Activated B cell treated with CpG ODN at 0.5 μM for 24 hours (primary cell): ENCODE measurements around the gene CEP192. TPM values are rescaled to one million over a fixed set of nuclear protein-coding genes. Genes with fewer than 3 reads are reported as not detected.

Experiments used
- ATAC-seq: fragments of 200-7000 bp; cut with Tn5 transposase; one replicate; pipeline ENCODE4 v1.10.0; 2021; ENCODE audit warnings: low read depth, mild to moderate bottlenecking, moderate library complexity
- CTCF ChIA-PET: fragments of 350-600 bp; sonication (Branson Sonifier 250); formaldehyde crosslinking; loops from one replicate; lab custom pipeline; 2021; ENCODE audit warnings: antibody characterized with exemption; lab: Charles Lee
- POLR2A ChIA-PET: fragments of 350-600 bp; sonication (Branson Sonifier 250); formaldehyde crosslinking; loops from one replicate; lab custom pipeline; 2021; ENCODE audit warnings: antibody characterized with exemption; lab: Charles Lee
- DNase-seq: peaks from one replicate; pipeline ENCODE4 v3.0.0; 2022
- H3K27ac Mint-ChIP-seq: one replicate; pipeline ENCODE4 v1.8.0; 2020; ENCODE audit warnings: mixed read lengths
- H3K27me3 Mint-ChIP-seq: one replicate; pipeline ENCODE4 v1.8.0; 2021; ENCODE audit warnings: mixed read lengths
- H3K36me3 Mint-ChIP-seq: one replicate; pipeline ENCODE4 v1.8.0; 2021; ENCODE audit warnings: low read depth, mixed read lengths
- H3K4me1 Mint-ChIP-seq: one replicate; pipeline ENCODE4 v1.8.0; 2021; ENCODE audit warnings: mixed read lengths
- H3K4me3 Mint-ChIP-seq: one replicate; pipeline ENCODE4 v1.8.0; 2020; ENCODE audit warnings: mild to moderate bottlenecking, mixed read lengths
- H3K9me3 Mint-ChIP-seq: one replicate; pipeline ENCODE4 v1.8.0; 2020; ENCODE audit warnings: mixed read lengths
- CTCF ChIP-seq: fragments of 200-600 bp; IDR thresholded peaks from one replicate; pipeline ENCODE4 v1.8.0; 2022; ENCODE audit warnings: antibody characterized with exemption, mild to moderate bottlenecking
- intact Hi-C: fragments of 100-400 bp; cut with micrococcal nuclease; formaldehyde crosslinking; loops from one replicate; pipeline ENCODE4 v1.15.1; 2024
- total RNA-seq: library from RNA; stranded (reverse); gene quantifications from 2 replicates; pipeline ENCODE4 v1.2.3, GENCODE V29; 2022

Gene CEP192
- 33.6 and 34.2 TPM in 2 replicates for total RNA-seq

GRCh38 chr18:12990967-12991820 is at the start of gene CEP192:
Gene CEP192 (plus strand): TSS chr18:12991362. CDS start chr18:12999425, 8,063 bp downstream.
- intact Hi-C loops: loop anchor here (1.0 to 5.0 kb wide), 11 partner anchors 44 to 1140 kb away; partner anchors contain the start of genes AFG3L2, CEP76, CHMP1B and FAM210A
- Mint-ChIP-seq H3K36me3 (peaks cover 18% of the 10 kb centered on the region), H3K4me3 (peak within 1 kb of the TSS; percentile 93), H3K4me1 (peaks cover 32% of the 10 kb centered on the region), H3K27me3 (no peaks in the 10 kb centered on the region), H3K9me3 (no peaks in the 10 kb centered on the region), H3K27ac (peak within 1 kb of the TSS; percentile 94)
- TF ChIP-seq CTCF: no peak
- ChIA-PET POLR2A (interaction anchor here (0.6 to 2.9 kb wide), 24 partner anchors 13 to 1083 kb away, joined by 3 to 41 read pairs (median 4); partner anchors contain the start of genes AFG3L2, CEP76, FAM210A and PRELID3A), CTCF (interaction anchor here (0.6 to 2.2 kb wide), 3 partner anchors 20 to 168 kb away, joined by 3 to 9 read pairs (median 3); partner anchors contain the start of gene SEH1L)
- peak; percentile 96 for ATAC-seq
- DNase-seq: peak; percentile 93

GRCh38 chr18:12943215-12943614 is 47.9 kb upstream of the CEP192 start:
- Mint-ChIP-seq H3K27me3 (no peaks in the 10 kb centered on the region), H3K27ac (no peak overlapping the region), H3K4me3 (no peak overlapping the region), H3K9me3 (no peaks in the 10 kb centered on the region), H3K4me1 (peaks cover 10% of the 10 kb centered on the region), H3K36me3 (peaks cover 3% of the 10 kb centered on the region)
- ATAC-seq: no peak
- CTCF ChIA-PET: interaction anchor here (0.7 to 2.4 kb wide), 2 partner anchors 9 kb away, joined by 3 to 8 read pairs; no protein-coding TSS in a partner anchor
- TF ChIP-seq CTCF: no peak
- POLR2A ChIA-PET: interaction anchor here (0.5 kb wide), 1 partner anchor 49 kb away, joined by 3 read pairs; no protein-coding TSS in a partner anchor
- intact Hi-C loops: no loop called here
- no peak for DNase-seq

GRCh38 chr18:12944709-12945108 is 46.5 kb upstream of the CEP192 start:
- H3K27ac Mint-ChIP-seq: no peak overlapping the region
- peaks cover 7% of the 10 kb centered on the region for H3K36me3 Mint-ChIP-seq
- intact Hi-C loops: loop anchor here (5.0 kb wide), 3 partner anchors 623 to 962 kb away; partner anchors contain the start of genes IMPA2 and TUBB6
- no peak overlapping the region for H3K4me3 Mint-ChIP-seq
- H3K27me3 Mint-ChIP-seq: no peaks in the 10 kb centered on the region
- CTCF ChIA-PET: interaction anchor here (1.1 to 2.4 kb wide), 2 partner anchors 10 to 51 kb away, joined by 3 to 8 read pairs; no protein-coding TSS in a partner anchor
- peaks cover 12% of the 10 kb centered on the region for H3K4me1 Mint-ChIP-seq
- POLR2A ChIA-PET: interaction anchor here (0.9 kb wide), 1 partner anchor 61 kb away, joined by 3 read pairs; the partner anchor contains the start of gene PTPN2
- ATAC-seq (no peak), DNase-seq (no peak)
- H3K9me3 Mint-ChIP-seq: no peaks in the 10 kb centered on the region
- TF ChIP-seq CTCF: no peak

GRCh38 chr18:12946549-12947284 is 44.4 kb upstream of the CEP192 start:
- CTCF ChIA-PET: interaction anchor here (0.6 kb wide), 1 partner anchor 10 kb away, joined by 3 read pairs; no protein-coding TSS in a partner anchor
- no peak for TF ChIP-seq CTCF
- no peak for DNase-seq

More at GRCh38 chr18:12946549-12947284, 44.4 kb upstream of the CEP192 start:
- POLR2A ChIA-PET: interaction anchor here (0.6 to 2.6 kb wide), 9 partner anchors 45 to 570 kb away, joined by 4 to 43 read pairs (median 9); partner anchors contain the start of genes AFG3L2, CEP192, CEP76 and PSMG2
- H3K4me3 Mint-ChIP-seq: peak overlapping the region; percentile 96
- peak overlapping the region; percentile 97 for H3K27ac Mint-ChIP-seq
- H3K36me3 Mint-ChIP-seq: peaks cover 10% of the 10 kb centered on the region
- H3K4me1 Mint-ChIP-seq: peaks cover 24% of the 10 kb centered on the region
- intact Hi-C loops: loop anchor here (1.0 to 5.0 kb wide), 12 partner anchors 35 to 1038 kb away; partner anchors contain the start of genes AFG3L2, CEP192, CEP76 and FAM210A
- H3K9me3 Mint-ChIP-seq: no peaks in the 10 kb centered on the region
- no peak for ATAC-seq
- H3K27me3 Mint-ChIP-seq: no peaks in the 10 kb centered on the region
